Endothelial cell of umbilical vein (primary cell): Measurements from ENCODE around the gene KDM4B.

Experiments used
- CTCF ChIP-seq, 2 donors: IDR thresholded peaks; 1 replicate in 1 of 2; 2 replicates in 1 of 2; pipeline ENCODE4 v1.5.1; 2011; ENCODE audit warnings: low read length in 2 of 2, mild to moderate bottlenecking in 2 of 2, moderate library complexity in 2 of 2, control low read depth in 1 of 2, inconsistent platforms in 1 of 2, low read depth in 1 of 2; ENCODE audit not compliant: insufficient read depth in 1 of 2; ENCODE audit errors: extremely low read depth in 1 of 2
- POLR2AphosphoS5 ChIP-seq: IDR thresholded peaks from 2 replicates; pipeline ENCODE4 v1.6.1; 2012; ENCODE audit warnings: low read depth, mild to moderate bottlenecking, control low read depth, low read length, moderate library complexity; ENCODE audit not compliant: insufficient read depth

- TF ChIP-seq CTCF (IDR thresholded peaks at IDR 0.05; ENCODE audit: extremely low read depth in 1 of 2, insufficient read depth in 1 of 2, low read depth in 1 of 2, low read length in 2 of 2) (no peak), POLR2AphosphoS5 (no peak)
Observed at GRCh38 chr19:5006201-5006600, 37.3 kb downstream of the KDM4B start.
